Heart left ventricle (tissue), 16 donors: ENCODE data around the gene IRF2. TPM values are rescaled to one million over a fixed set of nuclear protein-coding genes. Genes with fewer than 3 reads are reported as not detected.

Experiments used
- ATAC-seq, 4 donors: fragments of 200-7000 bp; cut with Tn5 transposase; one replicate each; pipeline ENCODE4 v1.9.1; 2020 to 2022; ENCODE audit warnings: moderate library complexity in 4 of 4, mild to moderate bottlenecking in 3 of 4, moderate number of reproducible peaks in 1 of 4
- DNase-seq, 5 donors: peaks; one replicate each; pipeline ENCODE4 v3.0.0-alpha.2; 2020
- H3K27ac ChIP-seq, 12 donors: fragments of 200-600 bp; sonication (generic) in 4 of 12; one replicate each; pipeline versions ENCODE4 v1.5.0 to v1.8.0; 2016 to 2022; ENCODE audit warnings: mild to moderate bottlenecking in 2 of 12
- H3K27me3 ChIP-seq, 9 donors: fragments of 200-600 bp; sonication (generic) in 2 of 9; one replicate each; pipeline versions ENCODE4 v1.5.1 to v1.8.0; 2016 to 2022; ENCODE audit warnings: mild to moderate bottlenecking in 3 of 9
- H3K36me3 ChIP-seq, 9 donors: fragments of 200-600 bp; sonication (generic) in 2 of 9; one replicate each; pipeline versions ENCODE4 v1.5.0 to v1.8.0; 2018 to 2022; ENCODE audit warnings: mild to moderate bottlenecking in 2 of 9
- H3K4me1 ChIP-seq, 12 donors: fragments of 200-600 bp; sonication (generic) in 4 of 12; one replicate each; pipeline versions ENCODE4 v1.5.0 to v1.8.0; 2016 to 2022; ENCODE audit warnings: mild to moderate bottlenecking in 3 of 12
- H3K4me3 ChIP-seq, 12 donors: fragments of 200-600 bp; sonication (generic) in 4 of 12; one replicate each; pipeline versions ENCODE4 v1.5.0 to v1.8.0; 2017 to 2022; ENCODE audit warnings: mild to moderate bottlenecking in 9 of 12, moderate library complexity in 4 of 12
- H3K9me3 ChIP-seq, 12 donors: fragments of 200-600 bp; sonication (generic) in 4 of 12; one replicate each; pipeline versions ENCODE4 v1.5.0 to v1.8.0; 2016 to 2022; ENCODE audit warnings: mild to moderate bottlenecking in 1 of 12
- CTCF ChIP-seq, 12 donors: fragments of 200-600 bp; sonication (generic) in 4 of 12; IDR thresholded peaks; one replicate each; pipeline versions ENCODE4 v1.5.0 to v1.8.0; 2018 to 2022; ENCODE audit warnings: antibody characterized with exemption in 12 of 12, mild to moderate bottlenecking in 5 of 12
- POLR2A ChIP-seq, 2 donors: fragments of 450-650 bp; IDR thresholded peaks; one replicate each; pipeline ENCODE4 v1.6.1; 2017; ENCODE audit warnings: antibody characterized with exemption in 2 of 2, mild to moderate bottlenecking in 2 of 2, moderate library complexity in 2 of 2
- WGBS, 4 donors: extraction: QIAGEN DNeasy Blood & Tissue Kit in 2 of 4; methylation state at CpG; one replicate each; pipeline versions ENCODE4 v1.1.5 to v1.1.7; 2013 to 2018; 5-methylcytosine and 5-hydroxymethylcytosine counted together
- intact Hi-C, 10 donors: fragments of 100-400 bp; cut with DNase I; formaldehyde crosslinking; loops; one replicate each; pipeline versions ENCODE4 v1.11.1 to v1.14.2; 2022
- polyA plus RNA-seq, 2 donors: library from polyadenylated mRNA; stranded (reverse); fragments of 200-250 nt; gene quantifications; one replicate each; pipeline ENCODE4 v1.2.3, GENCODE V29; 2013
- total RNA-seq, 9 donors: library from RNA; depleted of rRNA in 2 of 9; stranded (reverse); fragments of >200 nt in 2 of 9; fragmentation: NEBNext Ultra II Directional in 3 of 9; extraction: Animal tissue kit (Norgen Biotek cat#: 25700) in 3 of 9; gene quantifications; one replicate each; pipeline versions ENCODE4 v1.1.0 to v1.2.4, GENCODE V29; 2016 to 2023
- donor health status: ischemic (EF 13 %, LVEDD 7.1; RV severe dilation, severe dysfunction).
- donor health status: healthy with polysubstance abuse.
- donor health status: DM: no; HTN: yes; CAD: no.
- donor health status: DM: no; HTN: no; CAD: no.
- donor health status: ischemic (EF 25% LVEDD 6.9; RV normal size, moderate dysfunction).
- donor health status: ischemic (EF 25% LVEDD 5.7; RV mildly dilated, moderate dysfunction).
- donor health status: healthy.
- donor health status: DM: yes; HTN: yes; CAD: no.
- donor health status: ischemic (EF 35%, LVEDD 5.7; RV mildly dilated, moderate dysfunction).
- donor health status: nonischemic (EF 11% LVEDD 7.7; RV severe dilation, severe dysfunction).
- donor health status: DM: yes; HTN: yes; CAD: no.
- donor health status: PGD.
- donor health status: ischemic (EF 29% LVEDD 5.4; RV normal size, mild dysfunction).
- donor health status: nonischemic (EF 23%, LVEDD 6.1; RV moderate dilation, normal function).

IRF2 gene
- total and polyA plus RNA-seq, 11 donors: 11.5 to 47.2 (median 26.0) TPM

- H3K4me1 ChIP-seq: peaks cover 20 to 93% (median 73%) of the 10 kb centered on the region in 12 donors
- TF ChIP-seq CTCF (IDR thresholded peaks at IDR 0.05) (no peak), POLR2A (IDR thresholded peaks at IDR 0.05) (no peak)
- H3K27ac ChIP-seq: no peak overlapping the region
- ATAC-seq: no peak
- peaks cover 0 to 27% (median 4%) of the 10 kb centered on the region in 9 donors for H3K36me3 ChIP-seq
- H3K4me3 ChIP-seq: no peak overlapping the region
- H3K27me3 ChIP-seq: no peaks in the 10 kb centered on the region
- DNase-seq: no peak
- intact Hi-C loops: no loop called here
- H3K9me3 ChIP-seq: no peaks in the 10 kb centered on the region
Measured at GRCh38 chr4:184452740-184453139, 21.6 kb downstream of the IRF2 start.

- Histone ChIP-seq H3K4me3 (no peak overlapping the region), H3K9me3 (no peaks in the 10 kb centered on the region), H3K27me3 (no peaks in the 10 kb centered on the region), H3K36me3 (peaks cover 0 to 24% (median 4%) of the 10 kb centered on the region in 9 donors), H3K4me1 (peaks cover 20 to 93% (median 74%) of the 10 kb centered on the region in 12 donors), H3K27ac (peak overlapping the region in 4 of 12 donors; percentile 14 to 89 (median 24))
- TF ChIP-seq CTCF (IDR thresholded peaks at IDR 0.05) (no peak), POLR2A (IDR thresholded peaks at IDR 0.05) (no peak)
- intact Hi-C loops: no loop called here
- ATAC-seq (no peak), DNase-seq (no peak)
Measured at GRCh38 chr4:184451726-184452125, 22.6 kb downstream of the IRF2 start.

GRCh38 chr4:184450743-184451535, 23.4 kb downstream of the IRF2 start:
- peak overlapping the region in 4 of 12 donors; percentile 20 to 89 (median 82) for H3K27ac ChIP-seq
- H3K9me3 ChIP-seq: no peaks in the 10 kb centered on the region
- intact Hi-C loops: no loop called here
- ATAC-seq: no peak
- TF ChIP-seq CTCF (IDR thresholded peaks at IDR 0.05) (no peak), POLR2A (IDR thresholded peaks at IDR 0.05) (no peak)
- no peaks in the 10 kb centered on the region for H3K27me3 ChIP-seq
- no peak for DNase-seq
- H3K4me1 ChIP-seq: peaks cover 20 to 95% (median 78%) of the 10 kb centered on the region in 12 donors
- peaks cover 0 to 18% (median 4%) of the 10 kb centered on the region in 9 donors for H3K36me3 ChIP-seq
- 59 to 70% (median 70%) methylated on average over 8 of the region's 8 CpGs for WGBS, 4 donors
- no peak overlapping the region for H3K4me3 ChIP-seq

GRCh38 chr4:184450045-184450444, 24.3 kb downstream of the IRF2 start:
- intact Hi-C loops: no loop called here
- Histone ChIP-seq H3K9me3 (no peaks in the 10 kb centered on the region), H3K4me1 (peaks cover 20 to 97% (median 85%) of the 10 kb centered on the region in 12 donors), H3K27ac (peak overlapping the region in 11 of 12 donors; percentile 73 to 89 (median 84)), H3K36me3 (peaks cover 0 to 13% (median 4%) of the 10 kb centered on the region in 9 donors), H3K27me3 (no peaks in the 10 kb centered on the region), H3K4me3 (peak overlapping the region in 1 of 12 donors; percentile 47)
- DNase-seq: no peak
- TF ChIP-seq POLR2A (IDR thresholded peaks at IDR 0.05) (no peak), CTCF (IDR thresholded peaks at IDR 0.05) (no peak)
- 44 to 62% (median 51%) methylated on average over 5 of the region's 5 CpGs for WGBS, 4 donors
- peak in 1 of 4 donors; percentile 51 for ATAC-seq
